K562 (cell line): ENCODE data around the gene RNF222. TPM values are rescaled to one million over a fixed set of nuclear protein-coding genes. Genes with fewer than 3 reads are reported as not detected.

Experiments used
- ATAC-seq: fragments of 200-7000 bp; cut with Tn5 transposase; 3 replicates; pipeline ENCODE4 v1.9.1; 2020; ENCODE audit warnings: moderate library complexity
- BruUV-seq: library from RNA; stranded (reverse); fragments of 400-500 nt; replicated peaks from 2 replicates; lab custom pipeline; 2021; lab: Mats Ljungman, UMichigan
- CTCF ChIA-PET: fragments of 300-600 bp; formaldehyde crosslinking; extraction: SDS; loops from one replicate; lab custom pipeline; 2021; ENCODE audit warnings: low intra/inter-chr PET ratio; lab: Yijun Ruan, JAX
- POLR2A ChIA-PET: fragments of 300-600, 350-650 bp; sonication (Branson Sonifier 250); formaldehyde crosslinking; extraction: SDS; loops from one replicate; lab custom pipeline; 2021; ENCODE audit warnings: antibody characterized with exemption, inconsistent platforms; lab: Yijun Ruan, JAX
- DNase-seq, 4 experiments: peaks; one replicate each; pipeline versions ENCODE4 v3.0.0 to v3.0.0-alpha.2; 2011 to 2018; ENCODE audit warnings: low spot score in 3 of 4, mixed read lengths in 3 of 4; ENCODE audit errors: extremely low read depth in 1 of 4
- FAIRE-seq: peaks from 2 replicates; lab custom pipeline; 2011; peaks lifted over from hg19 to GRCh38; lab: Jason Lieb, UNC
- H2AFZ ChIP-seq: 2 replicates; pipeline ENCODE4 v1.6.0; 2011; ENCODE audit warnings: low read depth, low read length, control low read depth, inconsistent platforms
- H3K27ac ChIP-seq: fragments of 200-600 bp; 3 replicates; pipeline ENCODE4 v1.8.0; 2011; ENCODE audit warnings: low read depth, mild to moderate bottlenecking, control low read depth, inconsistent platforms, low read length, moderate library complexity, mixed read lengths; ENCODE audit errors: extremely low read depth
- H3K27me3 ChIP-seq, 2 experiments: fragments of 300-600 bp in 1 of 2; 2 replicates in 1 of 2; 3 replicates in 1 of 2; pipeline versions ENCODE4 v1.6.0 to v1.8.0; 2011; ENCODE audit warnings: inconsistent platforms in 2 of 2, low read length in 2 of 2, mild to moderate bottlenecking in 1 of 2, mixed read lengths in 1 of 2, moderate library complexity in 1 of 2; ENCODE audit not compliant: control insufficient read depth in 2 of 2, insufficient read depth in 2 of 2
- H3K36me3 ChIP-seq: fragments of 300-600 bp; 3 replicates; pipeline ENCODE4 v1.8.0; 2011; ENCODE audit warnings: mild to moderate bottlenecking, low read length, inconsistent platforms; ENCODE audit not compliant: control insufficient read depth, insufficient read depth
- H3K4me1 ChIP-seq, 2 experiments: fragments of 200-600 bp in 1 of 2; replicated peaks in 1 of 2; 2 replicates in 1 of 2; 3 replicates in 1 of 2; pipeline versions ENCODE4 v1.5.1 to v1.8.0; 2011; ENCODE audit warnings: inconsistent platforms in 2 of 2, low read length in 2 of 2, mild to moderate bottlenecking in 1 of 2, mixed read lengths in 1 of 2, moderate library complexity in 1 of 2; ENCODE audit not compliant: control insufficient read depth in 2 of 2, insufficient read depth in 2 of 2
- H3K4me2 ChIP-seq: 2 replicates; pipeline ENCODE4 v1.6.1; 2011; ENCODE audit warnings: low read length, control low read depth, inconsistent platforms, mixed read lengths; ENCODE audit not compliant: insufficient read depth
- H3K4me3 ChIP-seq: fragments of 200-600 bp; sonication (generic), shearing (Covaris generic); 2 replicates; pipeline ENCODE4 v1.5.1; 2016; ENCODE audit warnings: control low read depth, inconsistent platforms
- H3K79me2 ChIP-seq: fragments of 200-600 bp; 3 replicates; pipeline ENCODE4 v1.8.0; 2011; ENCODE audit warnings: low read length, inconsistent platforms; ENCODE audit not compliant: control insufficient read depth, insufficient read depth
- H3K9ac ChIP-seq, 2 experiments: 2 replicates each; pipeline versions ENCODE4 v1.6.0 to v1.6.1; 2011; ENCODE audit warnings: low read depth in 2 of 2, low read length in 2 of 2, control low read depth in 1 of 2, inconsistent platforms in 1 of 2, mild to moderate bottlenecking in 1 of 2, mixed read lengths in 1 of 2; ENCODE audit not compliant: insufficient read depth in 1 of 2
- H3K9me1 ChIP-seq: one replicate; pipeline ENCODE4 v1.6.0; 2011; ENCODE audit warnings: inconsistent platforms, mild to moderate bottlenecking, low read length, moderate library complexity; ENCODE audit not compliant: control insufficient read depth, insufficient read depth
- H3K9me3 ChIP-seq: replicated peaks from 2 replicates; pipeline ENCODE4 v1.5.1; 2011; ENCODE audit warnings: low read depth, low read length, inconsistent platforms; ENCODE audit not compliant: control insufficient read depth, insufficient read depth
- H4K20me1 ChIP-seq: replicated peaks from 2 replicates; pipeline ENCODE4 v1.6.1; 2011; ENCODE audit warnings: low read length, inconsistent platforms, mixed read lengths; ENCODE audit not compliant: control insufficient read depth, insufficient read depth
- ATF1 ChIP-seq, 2 experiments: fragments of 450-650 bp in 1 of 2; IDR thresholded peaks; 2 replicates each; pipeline ENCODE4 v1.6.1; 2016; ENCODE audit warnings: missing compliant biosample characterization in 1 of 2, missing genetic modification characterization in 1 of 2
- ATF3 ChIP-seq, 2 experiments: fragments of 450-650 bp in 1 of 2; sonication (generic) in 1 of 2; formaldehyde crosslinking in 1 of 2; IDR thresholded peaks in 1 of 2; conservative IDR thresholded peaks in 1 of 2; 2 replicates each; pipeline versions ENCODE4 v1.6.1 to v1.8.1; 2016 to 2023; ENCODE audit warnings: mild to moderate bottlenecking in 2 of 2, moderate library complexity in 2 of 2, inconsistent platforms in 1 of 2, missing genetic modification reagents in 1 of 2
- CBFA2T2 ChIP-seq: fragments of 450-650 bp; conservative IDR thresholded peaks from 2 replicates; pipeline ENCODE4 v1.6.1; 2017; ENCODE audit warnings: mild to moderate bottlenecking
- CBFA2T3 ChIP-seq: fragments of 450-650 bp; IDR thresholded peaks from 2 replicates; pipeline ENCODE4 v1.6.1; 2017
- DPF2 ChIP-seq: fragments of 450-650 bp; IDR thresholded peaks from 2 replicates; pipeline ENCODE4 v1.6.1; 2016
- EGR1 ChIP-seq: fragments of 450-650 bp; conservative IDR thresholded peaks from 2 replicates; pipeline ENCODE4 v1.6.1; 2017; ENCODE audit warnings: mild to moderate bottlenecking
- ELF1 ChIP-seq: fragments of 200-800 bp; sonication (Bioruptor generic); IDR thresholded peaks from 2 replicates; pipeline ENCODE4 v1.6.1; 2016; ENCODE audit warnings: missing genetic modification characterization, missing compliant biosample characterization
- FOS ChIP-seq: IDR thresholded peaks from 3 replicates; pipeline ENCODE4 v1.6.1; 2011; ENCODE audit not compliant: insufficient read length; ENCODE audit errors: extremely low read depth
- FOSL1 ChIP-seq: fragments of 200-800 bp; sonication (Bioruptor generic); conservative IDR thresholded peaks from 2 replicates; pipeline ENCODE4 v1.6.1; 2016; ENCODE audit warnings: missing genetic modification characterization, missing compliant biosample characterization
- FOXJ2 ChIP-seq: fragments of 200-800 bp; sonication (Bioruptor generic); IDR thresholded peaks from 2 replicates; pipeline ENCODE4 v1.6.1; 2016; ENCODE audit warnings: missing genetic modification characterization, missing compliant biosample characterization
- HDAC3 ChIP-seq: fragments of 450-650 bp; IDR thresholded peaks from 2 replicates; pipeline ENCODE4 v1.6.1; 2018; ENCODE audit warnings: borderline replicate concordance, mild to moderate bottlenecking, moderate library complexity; ENCODE audit not compliant: partially characterized antibody
- JUN ChIP-seq, 2 experiments: sonication (generic) in 1 of 2; formaldehyde crosslinking in 1 of 2; IDR thresholded peaks; 2 replicates each; pipeline versions ENCODE4 v1.6.1 to v1.8.0; 2012 to 2022; ENCODE audit warnings: borderline replicate concordance in 2 of 2, mild to moderate bottlenecking in 2 of 2, improper control_type of control experiment in 1 of 2, low read depth in 1 of 2, low read length in 1 of 2, missing genetic modification reagents in 1 of 2
- JUND ChIP-seq, 2 experiments: IDR thresholded peaks; 2 replicates in 1 of 2; 3 replicates in 1 of 2; pipeline ENCODE4 v1.6.1; 2011; ENCODE audit warnings: borderline replicate concordance in 2 of 2, low read depth in 2 of 2, low read length in 2 of 2, improper control_type of control experiment in 1 of 2, missing biosample characterization in 1 of 2, missing genetic modification characterization in 1 of 2, missing genetic modification reagents in 1 of 2
- NFE2 ChIP-seq: IDR thresholded peaks from 2 replicates; pipeline ENCODE4 v1.6.1; 2014; ENCODE audit warnings: antibody characterized with exemption, low read depth
- PKNOX1 ChIP-seq: fragments of 450-650 bp; IDR thresholded peaks from 2 replicates; pipeline ENCODE4 v1.6.1; 2016
- TEAD4 ChIP-seq, 2 experiments: sonication (generic) in 1 of 2; formaldehyde crosslinking in 1 of 2; IDR thresholded peaks; 2 replicates each; pipeline versions ENCODE4 v1.6.1 to v1.8.0; 2012 to 2022; ENCODE audit warnings: borderline replicate concordance in 1 of 2, inconsistent platforms in 1 of 2, low read length in 1 of 2, mild to moderate bottlenecking in 1 of 2, missing genetic modification reagents in 1 of 2
- ZNF12 ChIP-seq: sonication (generic); formaldehyde crosslinking; IDR thresholded peaks from 2 replicates; pipeline ENCODE4 v1.4.0; 2020; ENCODE audit warnings: mild to moderate bottlenecking, missing genetic modification reagents
- WGBS: fragments of 100-300 bp; shearing (Covaris generic); methylation state at CpG from one replicate; pipeline ENCODE4 v1.1.6; 2016; ENCODE audit warnings: low coverage, mixed read lengths; ENCODE audit not compliant: insufficient coverage; ENCODE audit errors: missing lambda C conversion rate; 5-methylcytosine and 5-hydroxymethylcytosine counted together
- in situ Hi-C: fragments of 300-500 bp; cut with MboI; formaldehyde crosslinking; loops from 4 replicates; pipeline ENCODE4 v1.15.0; 2018; ENCODE audit warnings: inconsistent platforms, mixed read lengths
- intact Hi-C: fragments of 100-400 bp; cut with micrococcal nuclease; formaldehyde crosslinking; loops from 2 replicates; pipeline ENCODE4 v1.14.2; 2022
- polyA plus RNA-seq, 8 experiments: library from polyadenylated mRNA; depleted of rRNA in 4 of 8; stranded (reverse) in 5 of 8; unstranded in 3 of 8; fragments of >200 nt; fragmentation: Nextera tagmentation in 2 of 8; fragmentation: Illumina TruSeq in 1 of 8; extraction: Ambion mirVana in 2 of 8; extraction: Trizol in 1 of 8; gene quantifications; 2 replicates each; pipeline versions ENCODE4 v1.2.1 to v1.2.3, GENCODE V29; 2011 to 2014; ENCODE audit warnings: inconsistent platforms in 1 of 8, missing spikeins in 1 of 8
- total RNA-seq, 7 experiments: library from RNA; depleted of rRNA in 6 of 7; stranded (reverse); fragments of >200 nt in 6 of 7; fragmentation: Illumina TruSeq in 2 of 7; extraction: Trizol in 2 of 7; gene quantifications; 2 replicates each; pipeline versions ENCODE4 v1.2.1 to v1.2.3, GENCODE V29; 2011 to 2021; ENCODE audit warnings: low replicate concordance in 1 of 7

RNF222 gene
- total and polyA plus RNA-seq, 9 of the 15 experiments (the other 6 are each of a cell fraction or from before 2014, with no cell fraction given): not detected

- CTCF ChIA-PET: no interaction called here
- FAIRE-seq (peak; percentile 76), ATAC-seq (peak; percentile 79), DNase-seq (peak; percentile 38 to 60 (median 44))
- no peaks in the 10 kb centered on the region for H3K9me1 ChIP-seq
- peak overlapping the region; percentile 80 for H2AFZ ChIP-seq
- H3K4me3 ChIP-seq: no peak overlapping the region
- no peaks in the 10 kb centered on the region for H3K9me3 ChIP-seq
- no peaks in the 10 kb centered on the region for H3K27me3 ChIP-seq
- in situ Hi-C loops (no loop called here), intact Hi-C loops (no loop called here)
- H3K36me3 ChIP-seq: no peaks in the 10 kb centered on the region
- POLR2A ChIA-PET: interaction anchor here (4.5 kb wide), 1 partner anchor 17 kb away, joined by 25 read pairs; the partner anchor contains the start of gene KRABD2
- peaks cover 0 to 30% of the 10 kb centered on the region in 2 experiments; a peak in 4 of 5 replicates for H3K4me1 ChIP-seq
- H3K27ac ChIP-seq: 0 out of 3 replicates have a peak overlapping the region, but pooled peaks have one; percentile 39
- no TSS peak for BruUV-seq
- TF ChIP-seq FOS (peak; percentile 19), FOXJ2 (tag) (no peak), CBFA2T2 (peak; percentile 64), JUN (IDR thresholded peaks at IDR 0.05; ENCODE audit: borderline replicate concordance, low read depth, low read length) (peak; percentile 68; the same call in 1 of the 2 replicates), JUN (CRISPR knock-in tag; IDR thresholded peaks at IDR 0.05; ENCODE audit: borderline replicate concordance) (no peak), ATF3 (IDR thresholded peaks at IDR 0.05) (peak; percentile 84), ATF3 (CRISPR knock-in tag; conservative IDR thresholded peaks at IDR 0.05) (no peak), NFE2 (peak; percentile 46; the same call in 1 of the 2 replicates), PKNOX1 (peak; percentile 47), CBFA2T3 (peak; percentile 68), DPF2 (peak; percentile 31; the same call in 1 of the 2 replicates), TEAD4 (IDR thresholded peaks at IDR 0.05; ENCODE audit: low read length) (peak; percentile 35; the same call in 1 of the 2 replicates), TEAD4 (CRISPR knock-in tag; IDR thresholded peaks at IDR 0.05; ENCODE audit: borderline replicate concordance) (no peak), HDAC3 (no peak), ZNF12 (CRISPR knock-in tag) (no peak), ELF1 (tag) (no peak), EGR1 (0 out of 2 replicates have a peak, but pooled peaks have one; percentile 25), ATF1 (CRISPR knock-in tag; IDR thresholded peaks at IDR 0.05) (no peak), ATF1 (tag; IDR thresholded peaks at IDR 0.05) (no peak), JUND (IDR thresholded peaks at IDR 0.05; ENCODE audit: borderline replicate concordance, low read depth, low read length) (peak; percentile 84), JUND (tag; IDR thresholded peaks at IDR 0.05; ENCODE audit: borderline replicate concordance, low read depth, low read length) (peak; percentile 81; the same call in 2 of the 3 replicates), FOSL1 (tag) (peak; percentile 81)
- peak overlapping the region; percentile 51 for H3K4me2 ChIP-seq
- no peaks in the 10 kb centered on the region for H4K20me1 ChIP-seq
- no peaks in the 10 kb centered on the region for H3K79me2 ChIP-seq
- 15% methylated on average over 5 of the region's 5 CpGs for WGBS
- H3K9ac ChIP-seq: peak overlapping the region in 1 of 2 experiments; percentile 34; a peak in 1 of 4 replicates
Observed at GRCh38 chr17:8359769-8360168, 37.9 kb downstream of the RNF222 start.
